HG02884 (cell line): ENCODE measurements around the gene HOXB9.

Source experiments
- ATAC-seq: cut with Tn5 transposase; IDR thresholded peaks from one replicate; pipeline ENCODE4 v1.9.1; 2021; ENCODE audit warnings: mild to moderate bottlenecking, moderate library complexity; ENCODE audit not compliant: unreplicated experiment

The HOXB9 gene

DNA sequence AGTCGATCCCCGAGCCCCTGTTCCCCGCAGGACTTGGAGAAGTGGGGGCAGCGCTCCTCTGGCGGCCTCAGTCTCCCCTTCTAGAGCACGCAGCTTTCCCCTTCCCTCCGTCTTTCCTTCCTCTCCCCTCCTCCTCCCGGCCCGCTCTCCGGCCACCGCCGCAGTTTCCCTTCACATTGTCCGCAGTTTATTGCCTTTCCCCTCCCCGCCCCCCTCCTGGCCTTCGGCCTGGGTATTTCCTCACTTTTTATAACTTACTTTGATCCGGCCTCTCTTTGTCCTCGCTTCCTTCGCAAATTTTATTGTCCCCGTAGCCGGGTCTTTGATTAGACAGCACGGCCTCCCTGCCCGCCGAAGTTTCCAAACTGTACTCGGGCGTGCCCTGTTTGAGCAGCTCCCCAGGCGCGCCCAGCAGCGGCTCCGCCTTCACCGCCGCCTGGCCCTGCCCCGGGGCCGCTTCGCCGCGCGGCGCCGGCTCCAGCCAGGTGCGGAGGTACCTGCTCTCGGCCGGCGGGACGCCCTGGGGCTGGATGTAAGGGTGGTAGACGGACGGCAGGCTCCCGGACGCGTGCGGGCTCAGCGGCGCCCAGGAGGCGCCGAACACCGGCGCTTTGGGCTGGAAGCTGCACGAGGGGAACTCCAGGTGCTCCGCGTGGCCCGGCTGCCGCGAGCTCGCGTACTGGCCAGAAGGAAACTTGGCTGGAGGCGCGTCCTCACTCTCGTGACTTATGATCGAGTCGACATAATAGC, 488 bp downstream of the HOXB9 start:
- ATAC-seq, result no peak

DNA sequence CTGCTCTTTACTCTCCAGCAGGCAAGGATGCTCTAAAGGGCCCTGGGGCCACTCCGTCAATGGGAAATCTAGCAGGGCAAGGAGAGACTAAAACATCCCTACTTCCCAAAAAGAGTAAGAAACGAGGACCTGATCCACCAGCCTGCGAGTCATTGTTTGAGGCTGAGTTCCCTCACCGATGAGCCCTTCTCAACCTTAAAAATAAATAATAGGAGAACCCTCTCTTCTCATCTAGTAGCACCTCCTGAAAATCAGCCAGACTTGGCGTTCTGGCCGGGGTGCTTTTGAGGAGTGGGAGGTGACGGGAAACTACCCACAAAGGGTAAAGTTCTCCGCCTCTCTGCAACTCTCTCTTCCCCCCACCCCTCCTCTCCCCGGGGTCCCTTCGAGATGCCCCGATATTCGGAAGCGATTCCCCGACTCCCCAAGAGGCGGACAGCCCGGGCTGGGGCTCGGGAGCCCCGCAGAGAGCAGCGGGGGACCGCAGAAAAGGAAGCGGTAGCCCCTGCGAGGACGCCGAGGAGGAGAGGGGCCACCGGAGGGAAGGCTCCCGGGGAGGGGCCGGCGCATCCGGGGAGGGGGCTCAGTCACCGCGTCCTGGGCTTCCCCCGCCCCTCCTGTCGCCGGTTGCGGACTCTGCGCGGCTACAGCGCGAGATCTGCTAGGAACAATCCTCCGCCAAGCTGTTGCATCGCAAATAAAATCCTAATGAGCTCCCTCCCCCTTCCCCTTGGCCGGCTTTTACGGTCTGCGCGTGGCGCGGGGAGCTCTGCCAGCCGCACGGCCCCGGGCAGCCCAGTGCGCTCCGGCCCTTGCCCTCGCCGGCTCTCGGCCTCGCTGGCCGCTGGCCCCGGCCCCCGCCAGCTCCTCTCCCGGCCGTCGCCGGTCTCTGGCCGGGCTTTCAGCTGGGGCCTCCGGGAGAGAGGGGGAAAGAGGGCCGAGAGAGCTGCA, 1.3 kb downstream of the HOXB9 start:
- no peak for ATAC-seq

DNA sequence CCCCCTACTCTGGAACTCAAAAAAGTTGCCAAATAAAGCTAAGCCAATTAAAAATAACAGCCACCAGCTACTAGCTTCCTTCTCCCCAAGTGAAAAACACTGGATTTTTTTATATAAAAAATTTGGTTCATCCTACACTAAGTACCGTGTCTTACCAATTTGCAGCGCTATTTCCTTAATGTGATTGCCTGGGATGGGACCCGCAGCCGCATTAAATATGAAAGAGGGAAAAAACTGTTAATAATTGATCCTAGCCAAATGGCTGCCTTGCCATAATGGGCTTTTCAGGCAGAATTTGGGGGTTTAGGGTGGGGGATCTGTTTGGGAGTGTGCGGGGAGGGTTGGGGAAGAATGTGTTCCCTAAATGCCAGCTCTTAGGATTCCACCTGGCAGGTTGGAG, 2.0 kb downstream of the HOXB9 start:
- no peak for ATAC-seq

DNA sequence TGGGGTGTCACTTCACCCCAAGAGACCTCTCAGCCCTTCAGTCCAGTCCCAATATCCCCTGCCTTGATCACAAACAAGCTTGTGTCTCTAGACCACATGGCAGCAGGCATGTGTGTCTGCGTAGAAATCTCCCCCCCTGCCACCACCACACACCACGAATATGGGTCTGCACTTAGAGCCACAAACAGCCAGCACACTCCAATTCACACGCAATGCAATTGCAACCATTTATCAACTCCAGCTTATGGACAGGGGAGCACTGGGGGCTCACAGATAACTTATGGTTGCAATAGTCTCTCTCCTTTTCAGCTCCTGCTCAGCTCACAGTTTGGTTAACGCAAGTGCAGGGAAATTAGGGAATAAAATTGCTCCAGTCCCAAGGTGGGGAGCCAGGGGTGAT, 2.6 kb downstream of the HOXB9 start:
- ATAC-seq, result no peak

DNA sequence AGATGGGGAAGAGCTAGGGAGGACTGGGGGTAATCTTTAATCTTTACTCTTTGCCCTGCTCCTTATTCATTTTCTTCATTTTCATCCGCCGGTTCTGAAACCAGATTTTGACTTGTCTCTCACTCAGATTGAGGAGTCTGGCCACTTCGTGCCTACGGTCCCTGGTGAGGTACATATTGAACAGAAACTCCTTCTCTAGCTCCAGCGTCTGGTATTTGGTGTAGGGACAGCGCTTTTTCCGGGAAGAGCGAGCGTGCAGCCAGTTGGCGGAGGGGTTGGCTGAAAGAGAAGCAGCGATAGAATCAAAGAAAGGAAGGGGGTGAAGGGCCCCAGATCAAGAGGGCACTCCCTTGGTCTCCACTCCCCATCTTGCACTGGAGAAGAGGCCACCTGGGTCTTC, 3.3 kb downstream of the HOXB9 start:
- ATAC-seq, result no peak

DNA sequence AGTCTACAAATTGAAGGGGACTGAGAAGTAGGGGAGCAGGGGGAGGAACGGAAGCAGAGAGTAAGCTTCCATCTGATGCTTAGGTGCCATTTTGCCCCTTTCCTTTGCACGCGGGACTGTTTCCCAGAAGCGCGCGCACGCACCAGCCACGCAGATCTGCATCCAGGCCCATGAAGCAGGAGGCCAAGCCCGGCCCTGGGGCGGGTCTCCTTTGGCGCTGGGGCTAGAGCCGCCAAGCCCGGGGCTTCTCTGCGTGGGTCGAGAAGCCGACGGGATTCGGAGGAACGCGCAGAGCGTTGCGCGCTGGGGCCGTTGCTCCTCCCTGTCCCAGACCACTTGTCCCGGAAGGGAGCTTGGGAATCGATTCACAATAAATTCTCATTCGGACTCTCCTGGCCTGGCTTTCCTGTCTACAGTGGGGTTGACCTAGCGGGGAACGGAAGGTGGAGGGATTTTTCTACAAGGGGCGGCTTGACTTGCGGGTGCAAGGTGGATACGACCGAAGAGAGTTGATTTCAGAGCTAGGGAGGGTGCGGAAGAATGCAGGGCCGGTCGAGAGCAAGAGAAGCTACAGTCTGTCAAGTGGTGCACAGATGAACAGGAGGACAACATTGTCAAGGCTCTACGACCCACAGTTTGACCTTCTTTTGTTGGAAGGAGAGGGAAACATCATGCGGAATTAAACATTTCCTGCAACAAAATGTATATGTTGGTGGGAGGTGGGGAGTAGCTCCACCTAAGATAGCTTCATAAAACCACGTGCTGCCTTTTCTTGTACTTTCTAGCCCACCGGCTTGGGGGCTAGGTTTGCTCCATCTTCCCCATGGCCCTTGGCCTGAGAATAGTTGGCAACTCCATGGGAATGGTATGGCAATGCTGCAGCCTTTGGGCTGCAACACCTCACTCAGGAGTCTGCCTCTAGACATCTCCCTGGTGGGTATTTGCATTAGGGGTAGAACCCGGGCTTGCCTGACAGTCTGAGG, 4.5 kb downstream of the HOXB9 start:
- ATAC-seq, result no peak

DNA sequence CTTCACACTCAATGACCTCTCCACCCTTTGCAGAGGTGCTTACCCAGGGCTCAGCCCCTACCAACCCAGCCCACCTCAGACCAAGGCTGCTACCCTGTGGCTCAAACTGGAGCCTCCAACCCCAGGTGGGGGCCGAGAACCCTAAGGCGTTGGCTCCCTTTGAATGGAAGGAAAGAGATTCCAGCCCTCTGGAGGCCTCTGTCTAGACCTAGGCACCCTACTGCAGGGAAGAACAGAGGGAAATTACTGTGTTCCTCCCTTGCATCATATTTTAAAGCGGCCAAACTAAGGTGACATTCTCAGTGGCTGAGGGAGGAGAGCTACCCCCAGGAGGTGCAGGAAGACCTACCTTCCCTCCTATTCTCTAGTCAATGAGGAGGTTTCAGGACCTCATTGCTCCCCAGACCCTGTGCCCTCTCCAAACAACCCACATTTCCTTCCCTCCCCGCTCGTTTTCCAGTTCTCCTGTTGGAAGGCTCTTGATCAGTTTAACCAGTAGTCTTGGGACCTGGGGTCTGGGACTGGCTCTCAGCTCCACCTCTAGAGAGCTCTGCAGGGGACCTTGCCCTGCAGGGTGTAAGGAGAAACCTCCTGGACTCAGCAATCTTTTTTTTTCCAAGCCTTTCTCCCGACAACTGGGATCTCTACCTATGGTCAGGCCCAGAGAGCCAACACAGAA, 5.6 kb downstream of the HOXB9 start:
- ATAC-seq, result no peak

DNA sequence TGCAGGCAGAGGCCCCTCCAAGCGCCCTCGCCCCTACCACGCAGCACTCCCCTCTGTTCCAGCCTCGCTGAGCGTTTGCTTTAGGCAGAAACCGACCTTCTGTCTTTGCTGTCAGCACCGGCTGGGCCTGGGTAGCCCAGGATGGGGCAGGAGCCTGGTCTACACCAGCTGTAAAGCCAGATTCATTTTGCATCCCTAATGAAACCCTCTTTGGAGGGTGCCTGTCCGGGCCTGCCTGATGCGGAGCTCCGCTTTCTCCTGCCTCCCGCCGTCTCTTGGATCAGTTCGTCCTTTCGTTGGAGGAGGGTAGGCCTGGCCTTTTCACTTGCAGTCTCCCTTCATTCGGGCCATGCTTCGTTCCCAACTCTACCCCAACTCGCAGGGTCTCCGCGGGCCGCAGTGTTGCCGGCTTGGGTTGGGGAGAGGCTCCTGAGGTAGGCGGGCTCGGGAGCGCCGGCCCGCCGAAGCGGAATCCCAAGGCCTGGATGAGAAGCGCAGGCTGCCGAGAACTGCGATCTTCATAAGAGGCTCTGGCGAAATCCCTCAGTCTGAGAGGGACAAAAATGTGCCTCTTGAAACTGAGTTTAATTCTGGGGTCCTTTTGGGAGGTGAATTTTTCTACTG, 6.2 kb downstream of the HOXB9 start:
- ATAC-seq, result no peak

DNA sequence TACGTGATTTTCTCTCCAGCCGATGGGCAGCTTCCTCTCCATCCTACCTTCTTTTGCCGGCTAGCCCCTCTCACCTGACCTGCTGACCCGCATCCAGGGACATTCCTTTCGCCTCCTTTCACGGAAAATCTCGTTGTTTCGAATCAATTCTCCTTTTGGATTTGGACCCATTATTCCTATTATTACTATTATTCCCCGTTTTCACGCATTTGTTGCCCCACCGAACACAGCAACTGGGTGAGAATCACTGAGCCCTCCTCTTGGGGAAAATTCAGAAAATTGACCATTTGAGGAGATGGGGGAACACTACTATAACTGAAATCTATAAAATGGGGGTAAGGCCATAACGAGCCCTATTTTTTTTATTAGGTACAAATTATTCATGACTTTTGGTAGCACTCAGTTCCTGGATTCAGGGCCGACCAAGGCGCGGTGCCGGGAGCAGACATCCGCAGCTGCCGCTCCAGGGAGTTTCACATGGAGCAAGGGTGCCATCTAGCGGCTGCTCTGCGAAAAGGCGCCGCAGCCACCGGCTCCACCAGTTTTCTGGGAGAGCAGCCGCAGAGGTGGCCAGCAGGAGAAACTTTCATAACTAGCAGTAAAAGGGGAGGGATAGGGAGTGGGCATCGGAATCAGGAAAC, 7.8 kb downstream of the HOXB9 start:
- ATAC-seq, result no peak

DNA sequence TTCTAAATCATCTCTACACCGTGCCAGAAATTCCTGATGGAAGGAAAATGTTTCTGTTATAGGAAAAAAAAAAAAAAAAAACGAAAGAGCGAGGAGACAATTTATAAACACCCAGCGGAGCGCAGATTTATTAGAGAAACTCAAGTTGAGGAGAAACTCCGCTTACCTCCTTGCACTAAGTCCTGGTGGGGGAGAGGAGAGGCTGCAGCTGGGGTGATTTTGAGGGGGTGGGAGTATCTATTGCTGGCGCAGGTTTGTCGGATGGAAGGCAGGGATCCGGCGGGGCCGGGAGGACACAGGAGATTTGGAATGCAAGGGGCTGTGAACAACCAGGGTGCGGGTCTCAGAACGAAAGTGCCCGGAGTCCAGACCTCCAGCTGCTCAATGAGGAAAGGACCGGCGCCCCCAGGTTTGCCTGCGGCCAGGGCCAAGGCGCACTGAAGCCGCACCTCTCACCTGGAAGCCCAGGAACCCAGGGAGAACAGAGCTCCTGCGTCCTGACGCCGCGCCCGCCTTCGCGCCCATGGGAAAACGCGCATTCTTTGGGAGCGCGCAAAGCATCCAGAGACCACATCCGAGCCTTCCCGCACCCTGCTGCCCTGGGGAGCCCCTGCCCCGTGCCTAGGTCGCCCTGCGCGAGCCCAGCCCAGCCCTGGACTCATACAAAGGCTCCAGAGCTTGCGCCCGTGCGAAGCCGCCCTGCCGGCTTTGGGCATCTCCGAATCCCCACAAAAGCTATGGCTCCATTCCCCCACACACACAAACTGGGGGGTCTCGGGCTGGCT, 8.5 kb downstream of the HOXB9 start:
- ATAC-seq, result no peak

DNA sequence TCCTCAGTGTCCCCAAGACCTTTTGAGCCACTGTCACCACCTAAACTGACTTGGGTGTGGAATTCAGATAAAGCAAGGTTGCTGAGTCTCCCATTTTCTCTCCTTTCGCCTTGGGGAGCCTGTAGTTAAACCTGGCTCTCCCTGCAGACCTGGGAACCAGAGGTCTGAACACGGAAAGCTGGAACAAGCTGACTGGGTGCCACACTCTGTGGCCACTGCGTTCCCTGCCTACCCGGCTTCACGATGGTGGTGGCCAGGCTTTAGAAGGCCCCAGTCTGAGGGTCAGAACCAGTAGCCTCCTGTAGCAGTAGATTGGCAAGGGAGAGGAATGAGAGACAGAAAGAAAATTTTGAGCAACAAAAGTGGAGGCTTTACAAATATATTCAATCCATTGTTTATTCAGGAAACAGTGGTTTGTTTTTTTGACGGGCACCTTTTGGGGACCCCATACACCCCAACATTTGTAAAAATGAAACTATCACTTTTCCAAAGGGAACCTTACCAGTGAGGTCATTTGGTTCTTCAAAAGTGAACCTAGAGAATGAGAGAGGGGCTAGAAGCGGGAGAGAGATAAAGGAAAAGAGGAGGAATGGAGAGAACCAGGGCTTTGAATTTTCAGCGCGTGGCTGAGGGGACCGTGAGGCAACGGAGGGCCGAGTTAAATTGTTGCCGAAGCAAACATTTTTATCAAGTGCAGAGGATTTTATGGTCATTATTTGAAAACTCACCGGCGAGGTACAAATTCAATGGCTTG, 9.3 kb downstream of the HOXB9 start:
- no peak for ATAC-seq

DNA sequence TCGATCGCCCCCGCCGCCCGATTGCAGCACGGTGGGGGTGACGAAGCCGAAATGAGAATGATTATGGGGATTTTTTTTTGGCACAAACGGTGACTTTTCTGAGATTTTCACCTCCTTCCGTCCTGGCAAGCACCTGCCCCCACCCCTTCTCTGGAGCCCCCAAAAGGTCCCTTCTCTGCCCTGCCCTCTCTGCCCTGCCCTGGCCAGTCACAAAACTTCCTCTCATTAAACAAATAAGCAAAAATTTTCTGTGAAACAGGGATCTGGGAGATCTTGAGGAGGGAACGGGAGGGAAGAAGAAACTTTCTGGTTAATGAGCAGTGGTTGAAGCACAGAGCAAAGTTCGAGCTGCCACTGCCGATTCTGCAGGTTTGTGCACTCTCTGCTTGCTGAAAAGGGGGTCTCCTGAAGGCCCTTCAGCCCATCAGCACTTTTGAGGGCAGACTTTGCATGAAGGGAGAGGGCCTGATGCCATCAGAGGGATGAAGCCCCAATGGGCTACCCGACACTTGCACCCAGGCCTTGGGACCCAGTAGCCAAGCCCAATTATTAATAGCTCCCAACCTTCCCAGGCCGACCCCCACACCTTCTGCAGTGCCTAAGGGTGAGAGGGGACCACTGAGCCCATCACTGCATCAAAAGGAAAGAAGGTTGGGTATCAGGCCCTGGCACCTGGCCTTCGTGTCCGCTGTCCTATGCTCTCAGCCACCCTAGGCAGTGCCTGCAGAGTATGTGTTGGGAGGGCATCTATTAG, 10.0 kb downstream of the HOXB9 start:
- no peak for ATAC-seq

DNA sequence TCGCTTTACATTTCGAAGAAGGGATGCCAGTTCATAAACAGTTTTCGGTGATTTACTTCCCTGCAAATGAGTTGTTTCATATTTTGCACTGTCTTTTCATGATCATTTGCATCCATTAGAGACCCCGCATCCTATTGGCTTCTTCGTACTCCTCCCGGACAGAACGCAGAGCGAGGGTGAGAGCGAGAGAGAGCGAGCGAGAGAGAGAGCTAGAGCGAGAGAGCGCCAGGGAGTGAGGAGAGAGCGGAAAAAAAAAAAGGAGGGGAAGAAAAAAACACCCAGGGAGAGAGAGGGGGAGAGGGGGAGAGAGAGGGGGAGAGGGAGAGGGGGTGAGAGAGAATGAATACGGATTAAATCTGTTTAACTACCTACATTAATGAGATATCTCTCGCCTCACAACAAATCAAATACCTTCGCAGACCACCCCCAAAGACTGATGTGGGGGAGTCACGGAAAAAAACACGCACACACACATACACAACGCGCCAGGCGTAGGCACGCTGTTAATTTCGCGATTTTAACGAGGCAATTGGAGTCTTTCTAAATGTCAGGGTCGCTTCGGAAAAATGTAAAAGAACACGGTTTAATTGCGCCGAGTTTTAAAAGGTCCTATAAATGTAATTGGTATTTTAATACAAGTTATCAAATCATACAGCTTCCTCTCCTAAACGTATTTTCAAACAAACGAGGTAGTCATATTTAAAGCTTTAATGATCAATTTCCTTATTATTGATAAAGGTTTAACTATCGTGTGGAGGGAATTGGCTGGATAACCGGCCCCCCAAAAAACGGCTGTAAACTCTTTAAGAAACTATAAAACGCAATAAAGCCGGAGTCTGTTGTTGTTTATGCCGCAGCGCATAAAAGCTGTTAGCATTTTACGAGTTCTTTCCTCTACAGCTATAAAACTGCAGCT, 10.9 kb downstream of the HOXB9 start, which contains the start of gene HOXB8:
Gene HOXB8, minus strand, starts transcription at position 246 of the 916 bp plus-strand sequence. CDS start 588 bp downstream, outside the sequence.
- ATAC-seq, result no peak

DNA sequence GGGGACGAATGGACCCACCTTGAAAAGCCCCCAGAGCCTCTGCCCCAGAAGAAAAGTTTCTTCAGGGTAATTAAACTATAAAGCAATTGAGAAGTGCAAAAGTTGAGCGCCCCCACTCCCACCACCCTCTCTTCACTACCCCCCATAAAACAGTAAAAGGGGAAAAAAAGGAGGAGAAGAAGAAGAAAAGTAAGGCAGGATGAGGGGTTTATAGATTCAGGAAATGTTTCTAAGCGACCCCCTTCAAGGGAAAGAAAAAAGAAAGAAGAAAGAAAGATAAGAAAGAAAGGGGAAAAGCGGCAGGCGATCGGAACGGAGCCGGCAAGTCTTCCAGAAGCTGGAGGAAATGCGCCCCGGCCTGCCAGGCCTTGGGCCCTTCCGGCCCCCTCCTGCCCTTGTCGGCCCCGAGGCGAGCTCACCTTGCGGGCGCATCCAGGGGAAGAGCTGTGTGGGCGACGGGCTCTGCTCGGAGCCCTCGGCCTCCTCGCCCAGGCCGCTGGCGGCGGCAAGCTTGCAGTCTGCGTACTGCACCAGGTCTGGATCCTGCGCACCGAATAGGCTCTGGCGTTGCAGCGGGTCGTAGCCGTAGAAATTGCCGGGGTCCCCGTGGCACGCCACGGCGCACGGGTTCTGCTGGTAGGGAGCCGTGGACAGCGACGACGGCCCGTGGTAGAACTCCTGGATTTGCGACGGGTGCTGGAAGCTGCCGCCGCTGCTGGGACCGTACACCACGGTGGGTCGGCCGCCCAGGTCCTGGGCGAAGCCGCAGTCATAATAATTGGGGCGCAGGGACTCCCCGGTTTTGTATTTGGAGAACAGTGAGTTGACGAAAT, 12.1 kb downstream of the HOXB9 start:
- no peak for ATAC-seq
